Measurements from ENCODE around the gene PLD2.

The PLD2 gene

GRCh38 chr17:4806777-4807604, at the start of gene PLD2:
Gene PLD2, plus strand, starts transcription at chr17:4807152. Its CDS starts 621 bp downstream, at chr17:4807773.
- DNase-seq: peak; percentile 85 to 91

- DNase-seq: no peak
Measured at GRCh38 chr17:4759776-4760236, 47.1 kb upstream of the PLD2 start.

- no peak for DNase-seq
Measured at GRCh38 chr17:4764595-4764994, 42.4 kb upstream of the PLD2 start.

- DNase-seq: peak in 1 of 2 donors; percentile 60
Measured at GRCh38 chr17:4766201-4766600, 40.8 kb upstream of the PLD2 start.

- no peak for DNase-seq
Measured at GRCh38 chr17:4766723-4767122, 40.2 kb upstream of the PLD2 start.

GRCh38 chr17:4768298-4768697, 38.7 kb upstream of the PLD2 start:
- DNase-seq: peak in 1 of 2 donors; percentile 24

DNA sequence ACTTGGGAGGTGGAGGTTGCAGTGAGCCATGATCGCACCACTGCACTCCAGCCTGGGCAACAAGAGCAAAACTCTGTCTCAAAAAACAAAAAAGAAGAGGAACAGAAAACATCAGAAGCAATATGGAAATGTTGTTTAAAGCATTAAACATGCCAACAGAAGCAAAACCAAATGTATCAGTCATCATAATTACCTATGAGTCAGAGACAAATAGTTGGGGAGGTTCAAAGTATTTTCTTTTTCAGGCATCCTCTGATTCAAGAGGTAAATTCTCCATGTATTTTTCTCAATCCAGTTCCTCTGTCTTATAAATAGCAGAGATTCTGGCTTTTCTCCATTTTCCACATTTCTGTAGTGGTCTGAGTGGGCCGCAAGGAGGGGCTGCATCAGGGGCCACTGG, 37.3 kb upstream of the PLD2 start:
- no peak for DNase-seq

DNA sequence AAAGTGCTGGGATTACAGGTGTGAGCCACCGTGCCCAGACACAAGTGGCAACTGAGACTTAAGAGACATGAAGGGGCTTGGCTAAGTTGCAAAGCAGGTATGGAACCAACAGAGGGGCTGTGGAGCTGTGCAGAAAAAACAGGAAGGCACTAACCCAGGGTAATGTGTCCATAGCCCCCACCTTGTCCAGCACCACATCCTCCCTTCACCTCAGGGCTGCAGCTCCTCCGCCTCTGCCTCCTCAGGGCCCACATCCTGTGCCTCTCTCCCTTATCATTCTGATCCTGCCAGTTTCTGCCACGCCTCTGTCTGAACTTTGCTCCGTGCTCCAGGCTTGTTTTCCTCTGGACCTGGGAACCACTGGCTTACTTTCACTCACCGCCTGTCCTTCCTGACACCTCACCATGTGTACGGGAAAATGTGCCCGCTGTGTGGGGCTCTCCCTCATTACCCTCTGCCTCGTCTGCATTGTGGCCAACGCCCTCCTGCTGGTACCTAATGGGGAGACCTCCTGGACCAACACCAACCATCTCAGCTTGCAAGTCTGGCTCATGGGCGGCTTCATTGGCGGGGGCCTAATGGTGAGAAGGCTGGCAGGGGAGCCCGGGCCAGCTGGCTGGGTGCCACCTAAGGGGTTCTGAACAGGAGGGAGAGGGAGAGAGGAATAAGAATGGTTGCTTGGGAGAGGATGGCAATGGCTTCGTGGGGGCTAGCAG, 35.3 kb upstream of the PLD2 start, which contains the start of gene TM4SF5:
TM4SF5 (plus strand) TSS at position 368 of the 716 bp plus-strand sequence; CDS start at position 405, 37 bp downstream.
- DNase-seq: no peak

- no peak for DNase-seq
Measured at GRCh38 chr17:4772235-4772613, 34.7 kb upstream of the PLD2 start.

DNA sequence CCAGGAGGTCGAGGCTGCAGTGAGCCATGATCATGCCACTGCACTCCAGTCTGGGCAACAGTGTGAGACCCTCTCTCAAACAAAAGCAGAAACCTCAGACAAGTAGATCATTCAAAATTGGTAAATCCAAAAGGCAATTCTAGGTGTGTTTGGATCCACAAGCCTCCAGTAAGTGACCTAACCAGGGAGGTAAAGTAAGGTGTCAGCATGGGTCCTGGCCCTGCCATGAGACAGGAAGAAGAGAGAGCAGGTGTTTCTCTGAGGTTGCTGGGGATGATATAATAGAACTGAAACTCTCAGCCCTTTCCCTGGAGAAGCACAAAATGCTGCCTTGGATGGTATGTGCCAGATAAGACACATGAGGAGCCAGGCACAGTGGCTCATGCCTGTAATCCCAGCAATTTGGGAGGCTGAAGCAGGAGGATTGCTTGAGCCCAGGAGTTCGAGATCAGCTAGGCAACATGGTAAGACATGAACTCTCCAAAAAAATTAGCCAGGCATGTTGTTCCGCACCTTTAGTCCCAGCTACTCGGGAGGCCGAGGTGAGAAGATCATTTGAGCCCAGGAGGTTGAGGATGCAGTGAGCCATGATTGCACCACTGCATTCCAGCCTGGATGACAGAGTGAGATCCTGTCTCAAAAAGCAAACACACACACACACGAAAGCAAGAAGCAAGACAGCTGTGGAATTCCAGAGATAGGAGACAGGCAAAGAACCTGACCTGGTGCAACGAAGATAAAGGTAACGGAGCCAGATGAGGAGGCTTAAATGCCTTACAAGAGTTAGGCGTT, 28.8 kb upstream of the PLD2 start:
- DNase-seq: no peak

GRCh38 chr17:4780325-4780955, 26.5 kb upstream of the PLD2 start:
- DNase-seq: no peak

DNA sequence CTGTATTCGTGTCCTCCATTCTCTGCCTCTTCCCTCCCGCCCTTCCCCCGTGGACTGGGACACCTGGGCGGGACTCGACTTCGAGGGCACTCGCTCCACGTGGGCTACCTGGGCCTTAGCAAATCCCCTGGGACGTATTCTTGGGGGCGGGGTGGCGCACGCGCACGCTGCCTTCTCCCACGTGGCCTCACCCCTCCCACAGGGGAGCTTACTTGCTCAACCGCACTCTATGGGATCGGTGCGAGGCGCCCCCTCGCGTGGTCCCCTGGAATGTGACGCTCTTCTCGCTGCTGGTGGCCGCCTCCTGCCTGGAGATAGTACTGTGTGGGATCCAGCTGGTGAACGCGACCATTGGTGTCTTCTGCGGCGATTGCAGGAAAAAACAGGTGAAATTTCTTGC, 24.3 kb upstream of the PLD2 start:
- peak in 1 of 2 donors; percentile 20 for DNase-seq

DNA sequence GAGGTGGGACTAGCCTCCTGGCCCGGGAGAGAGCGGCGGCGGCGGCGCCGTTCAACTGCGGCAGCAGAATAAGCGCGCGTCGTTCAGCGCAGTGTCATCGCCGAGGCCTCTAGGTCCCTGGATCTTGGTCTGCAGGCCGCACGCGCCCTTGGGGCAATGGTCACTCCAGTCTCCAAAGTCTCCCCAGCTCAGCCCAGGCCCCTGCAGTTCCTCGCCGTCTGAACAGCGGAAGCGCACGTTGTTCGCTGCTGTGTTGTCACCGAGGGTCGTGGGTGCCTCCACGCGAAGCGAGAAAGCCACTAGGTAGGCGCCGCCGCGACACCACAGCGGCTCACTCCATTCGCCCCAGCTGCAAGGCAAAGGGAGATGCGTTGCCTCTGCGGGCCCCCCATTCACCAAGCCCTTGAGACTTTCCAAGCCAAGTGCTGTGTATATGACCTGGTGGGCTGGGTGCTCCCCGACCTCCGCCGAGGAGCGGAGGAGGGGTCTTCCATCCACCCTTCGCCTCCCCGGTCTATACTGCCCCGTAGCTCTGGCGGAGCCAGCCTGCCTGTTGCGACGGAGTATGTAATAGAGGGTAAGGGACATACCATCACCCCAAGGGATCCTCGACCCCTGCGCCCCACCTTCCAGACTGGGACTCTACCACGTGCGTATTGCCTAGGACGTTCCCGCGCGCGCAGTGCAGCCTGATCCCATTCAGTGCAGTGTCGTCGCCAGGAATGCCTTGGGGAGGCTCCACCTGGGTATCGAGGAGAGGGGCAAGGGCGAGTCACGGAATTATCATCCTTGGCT, 21.4 kb upstream of the PLD2 start:
- no peak for DNase-seq

GRCh38 chr17:4786106-4786511, 20.8 kb upstream of the PLD2 start, which contains the start of gene VMO1:
Gene VMO1, minus strand, starts transcription at chr17:4786364. Its CDS starts 12 bp downstream, at chr17:4786352.
- no peak for DNase-seq

DNA sequence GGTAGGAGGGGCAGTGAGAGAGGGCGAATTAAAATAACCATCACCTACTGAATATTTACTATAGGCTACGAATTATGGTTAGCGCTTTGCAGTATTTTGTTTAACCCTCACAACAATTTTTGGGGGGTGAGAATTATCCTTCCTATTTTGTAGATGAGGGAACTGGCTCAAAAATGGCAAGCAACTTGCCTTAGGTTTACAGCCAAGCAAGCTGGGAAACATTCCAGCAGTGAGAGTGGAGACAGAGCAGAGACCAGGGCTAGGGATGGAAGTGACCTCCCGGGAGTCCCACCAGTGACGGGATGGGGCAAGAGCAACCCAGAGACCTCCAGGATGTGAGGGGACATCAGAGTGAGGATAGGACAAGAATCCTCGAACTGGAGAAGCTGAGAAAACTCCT, 20.4 kb upstream of the PLD2 start:
- no peak for DNase-seq

DNA sequence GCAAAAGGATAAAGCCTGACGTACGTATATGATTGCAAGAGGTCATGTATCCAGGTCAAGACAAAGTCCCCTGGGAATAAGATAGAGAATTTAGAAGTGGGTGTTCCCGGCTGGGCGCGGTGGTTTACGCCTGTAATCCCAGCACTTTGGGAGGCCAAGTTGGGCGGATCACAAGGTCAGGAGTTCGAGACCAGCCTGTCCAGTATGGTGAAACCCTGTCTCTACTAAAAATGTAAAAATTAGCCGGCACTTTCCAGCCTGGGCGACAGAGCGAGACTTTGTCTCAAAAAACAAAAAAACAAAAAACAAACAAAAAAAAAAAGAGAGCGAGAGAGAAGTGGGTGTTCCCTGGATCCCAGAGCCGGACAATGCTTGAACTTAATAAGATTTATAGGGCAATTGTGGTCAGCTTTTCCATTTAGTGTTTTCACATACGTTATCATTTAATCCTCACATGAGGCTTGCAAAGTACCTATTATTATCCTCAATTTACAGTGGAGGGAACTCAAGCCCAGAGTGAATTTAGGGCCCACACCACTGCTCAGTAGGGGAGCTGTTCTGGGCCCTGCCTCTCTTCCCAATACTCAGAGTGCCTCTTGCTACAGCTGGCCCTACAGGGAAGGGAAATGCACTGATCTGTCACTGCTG, 18.7 kb upstream of the PLD2 start:
- no peak for DNase-seq

GRCh38 chr17:4788807-4789700, 17.9 kb upstream of the PLD2 start, which contains the start of gene GLTPD2:
Gene GLTPD2, plus strand, starts transcription at chr17:4788964. Its CDS starts 48 bp downstream, at chr17:4789012.
- DNase-seq: no peak

DNA sequence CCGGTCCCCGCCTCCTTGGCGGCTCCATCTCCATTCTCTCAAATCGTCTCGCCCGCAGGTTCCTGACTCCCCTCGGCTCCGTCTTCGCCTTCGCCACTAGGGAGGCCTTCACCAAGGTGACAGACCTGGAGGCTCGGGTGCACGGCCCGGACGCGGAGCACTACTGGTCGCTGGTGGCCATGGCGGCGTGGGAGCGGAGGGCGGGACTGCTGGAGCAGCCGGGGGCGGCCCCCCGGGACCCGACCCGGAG, 17.3 kb upstream of the PLD2 start:
- DNase-seq: no peak

- peak; percentile 85 to 86 for DNase-seq
Measured at GRCh38 chr17:4789951-4790704, 16.8 kb upstream of the PLD2 start.

DNA sequence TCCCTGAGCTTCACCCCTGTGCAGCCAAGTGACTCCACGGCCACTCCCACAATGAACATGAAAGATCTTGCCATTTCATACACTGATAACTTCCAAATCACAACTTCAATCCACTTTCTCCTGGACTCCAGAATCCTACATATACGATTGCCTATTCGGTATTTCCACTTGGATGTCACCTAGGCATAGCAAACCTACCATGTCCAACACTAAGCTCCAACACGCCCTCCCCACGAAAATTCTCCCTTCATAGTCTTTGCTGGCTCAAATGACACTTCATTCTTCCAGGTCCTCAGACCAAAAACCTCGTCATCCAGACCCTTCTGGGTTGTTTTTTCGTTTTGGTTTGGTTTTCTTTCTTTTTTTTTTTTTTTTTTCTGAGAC, 16.3 kb upstream of the PLD2 start:
- no peak for DNase-seq

Measured in CD4-positive, alpha-beta T cell treated with Interferon alpha-2 for 1 hour (primary cell).